NCI-H2196 (cell line): Measurements from ENCODE around the gene NDST1.

Source experiments
- DNase-seq: peaks from one replicate; lab custom pipeline; 2025; ENCODE audit not compliant: unreplicated experiment; lab: John Stamatoyannopoulos, UW

NDST1 gene

DNA sequence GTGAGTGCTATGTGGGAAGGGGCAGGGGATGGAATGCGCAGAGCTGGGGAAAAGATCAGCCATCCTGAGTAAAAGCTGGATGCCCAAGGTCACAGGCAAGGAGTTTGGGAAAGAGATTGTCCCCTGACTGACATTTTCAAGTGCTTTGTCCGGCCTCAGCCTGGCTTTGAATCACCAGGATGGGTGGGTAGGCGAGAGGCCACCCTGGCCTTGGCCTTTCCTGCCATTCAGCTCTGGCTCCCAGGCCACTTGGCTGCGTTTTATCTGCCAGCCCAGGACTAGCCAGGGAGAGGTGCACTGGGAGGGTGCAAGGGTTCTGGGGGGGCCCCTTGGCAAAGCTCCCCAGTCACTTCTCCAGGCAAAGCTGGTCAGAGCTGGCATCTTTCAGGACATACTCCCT lies 95.1 kb downstream of the NDST1 start:
- no peak for DNase-seq

DNA sequence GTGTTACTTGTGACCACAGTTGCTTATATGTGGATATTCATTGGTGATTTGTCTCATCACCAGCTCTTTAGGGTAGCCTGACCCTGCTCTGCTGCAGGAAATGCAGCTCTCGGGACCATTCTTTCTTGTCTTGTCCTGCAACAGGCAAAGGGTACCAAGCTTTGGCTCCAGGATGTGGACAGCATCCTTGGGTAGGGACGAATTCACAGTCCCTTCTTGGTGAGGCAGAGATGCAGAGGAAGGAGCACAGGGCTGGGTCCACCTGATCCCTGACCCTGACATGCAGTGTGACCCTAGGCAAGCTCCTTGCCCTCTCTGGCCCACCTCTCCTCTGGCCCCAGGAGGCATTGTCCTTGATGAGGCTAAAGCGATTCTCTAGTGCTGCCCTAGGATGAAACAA lies 95.6 kb downstream of the NDST1 start:
- DNase-seq, result no peak

DNA sequence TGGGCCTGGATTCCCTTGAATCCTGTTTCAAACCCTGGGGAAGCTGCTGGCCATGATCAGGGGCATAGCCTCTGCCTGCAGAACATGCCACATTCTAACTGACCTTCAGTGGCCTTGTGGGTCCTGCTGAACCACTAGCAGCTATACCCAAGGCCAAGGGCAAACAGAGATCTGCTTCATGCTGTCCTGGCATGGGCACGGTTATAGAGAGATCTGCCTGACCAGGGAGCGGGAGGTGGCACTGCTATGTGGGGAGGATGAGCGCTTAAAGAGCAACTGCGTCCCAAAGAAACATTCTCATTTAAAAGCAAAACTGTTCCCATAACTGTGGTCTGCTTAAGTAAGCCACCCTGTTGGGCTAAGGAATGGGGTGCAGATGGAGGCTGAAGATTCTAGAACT lies 96.1 kb downstream of the NDST1 start:
- no peak for DNase-seq

DNA sequence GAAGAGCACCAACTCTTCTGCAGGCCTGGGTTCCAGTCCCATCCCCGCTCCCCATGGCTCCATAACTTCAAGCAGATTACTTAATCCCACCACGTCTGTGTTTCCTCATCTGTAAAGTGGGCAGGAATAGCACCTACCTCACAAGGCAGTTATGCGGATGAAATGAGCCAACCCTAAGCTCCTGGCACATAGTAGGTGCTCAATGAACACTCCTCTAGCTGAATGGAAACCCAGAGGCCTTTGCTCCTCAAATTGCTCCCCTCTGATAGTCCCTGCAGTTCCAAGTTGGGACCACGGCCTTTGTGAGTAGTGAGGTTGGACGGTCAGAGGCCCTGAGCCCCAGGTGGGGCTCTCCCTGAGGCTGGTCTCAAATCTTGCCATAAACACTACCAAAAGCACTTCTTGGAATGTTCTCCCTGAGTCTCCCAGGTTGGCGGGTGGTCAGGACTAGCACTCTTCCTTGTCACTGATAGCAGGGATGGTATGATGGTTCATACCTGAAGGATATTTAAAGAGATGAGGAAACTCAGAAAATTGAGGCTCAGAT lies 97.0 kb downstream of the NDST1 start:
- no peak for DNase-seq

DNA sequence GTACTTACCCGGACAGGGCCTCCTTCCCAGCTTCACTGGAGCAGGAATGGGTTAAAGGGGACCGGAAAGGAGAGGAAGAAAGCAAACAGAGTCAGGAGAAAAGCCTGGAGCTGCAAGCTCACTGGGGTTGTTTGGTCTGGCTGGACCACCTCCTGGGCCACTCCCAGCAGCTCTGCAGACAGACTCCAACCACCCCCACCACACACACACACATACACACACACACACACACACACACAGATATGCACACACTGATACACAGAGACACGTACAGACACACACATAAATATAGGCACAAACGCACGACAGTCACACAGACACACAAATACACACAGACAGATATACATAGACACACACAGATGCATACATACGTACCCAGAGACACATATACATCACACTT lies 97.6 kb downstream of the NDST1 start:
- DNase-seq, result no peak

DNA sequence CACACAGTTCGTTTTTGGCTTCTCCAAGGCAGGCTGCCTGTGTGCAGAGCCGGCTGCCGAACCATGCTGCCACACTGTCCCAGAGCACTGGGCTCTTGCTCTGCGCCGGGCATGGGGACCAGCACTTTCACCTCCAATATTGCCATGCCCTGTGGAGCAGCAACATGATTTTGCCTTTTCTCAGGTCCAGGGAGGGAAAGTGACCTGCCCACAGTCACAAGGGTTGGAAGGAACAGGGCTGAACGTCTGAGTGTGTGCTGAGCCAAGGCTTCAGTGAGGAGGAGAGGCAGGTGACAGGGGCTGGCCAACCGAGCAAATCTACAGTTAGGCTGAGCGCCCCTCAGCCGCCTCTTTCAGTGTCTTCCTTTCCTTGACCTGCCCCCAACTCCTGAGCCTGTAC lies 98.5 kb downstream of the NDST1 start:
- no peak for DNase-seq

DNA sequence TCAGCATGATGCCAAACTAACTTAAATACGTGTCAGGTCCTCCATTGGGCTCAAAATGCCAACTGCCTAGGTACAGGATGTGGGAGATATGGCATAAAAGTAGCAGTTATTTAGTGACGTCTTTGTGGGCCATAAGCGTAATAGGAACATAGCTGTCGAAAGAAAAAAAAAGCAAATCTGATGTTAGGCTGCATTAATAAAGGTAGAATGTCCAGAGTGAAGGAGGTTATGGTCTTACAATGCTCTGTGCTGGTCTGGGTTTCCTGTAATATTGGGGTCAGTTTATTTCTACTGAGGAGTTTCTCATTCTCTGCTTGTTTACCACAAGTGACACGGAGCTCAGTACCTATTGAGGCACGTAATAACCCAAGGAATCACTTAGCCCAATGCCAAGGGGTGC lies 99.2 kb downstream of the NDST1 start:
- DNase-seq, result no peak
